ENCODE results near the gene HES1.

Gene HES1

DNA sequence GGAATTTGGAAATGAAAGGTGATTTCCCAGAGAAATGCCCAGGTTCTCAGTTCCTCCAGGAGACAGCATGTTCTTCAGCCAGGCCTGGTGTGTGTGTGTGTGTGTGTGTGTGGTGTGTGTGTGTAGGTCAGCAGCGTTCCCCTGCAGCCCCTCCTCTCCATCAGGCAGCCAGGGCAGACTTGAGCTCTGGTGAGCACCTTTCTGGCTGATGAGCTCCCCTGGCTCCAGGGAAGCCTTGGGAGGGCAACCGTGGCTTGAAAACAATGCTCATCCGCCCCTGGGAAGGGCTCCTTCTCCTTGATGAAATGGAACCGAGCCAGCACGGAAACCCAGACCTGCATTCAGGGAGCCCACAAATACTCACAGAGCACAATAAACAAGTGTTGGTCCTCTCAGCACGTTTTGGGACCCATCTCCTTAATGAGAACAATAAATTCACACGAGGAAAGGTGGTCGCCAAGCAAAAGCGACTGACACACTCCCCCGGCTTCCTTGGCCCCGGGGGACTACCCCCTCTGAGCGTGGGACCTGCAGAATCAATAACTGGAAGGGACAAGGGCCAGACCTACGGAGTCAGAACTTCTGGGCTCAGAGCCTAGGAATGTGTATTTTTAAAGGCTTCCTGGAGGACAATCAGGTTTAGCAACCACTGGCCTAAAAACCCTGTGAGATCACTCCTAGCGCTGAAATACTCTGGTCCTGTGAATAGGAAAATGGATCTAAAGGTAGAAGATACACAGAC is 38.6 kb upstream of the HES1 start:
- DNase-seq (ENCODE audit: low read depth) = peak; percentile 64
- TF ChIP-seq, protein P1, sequence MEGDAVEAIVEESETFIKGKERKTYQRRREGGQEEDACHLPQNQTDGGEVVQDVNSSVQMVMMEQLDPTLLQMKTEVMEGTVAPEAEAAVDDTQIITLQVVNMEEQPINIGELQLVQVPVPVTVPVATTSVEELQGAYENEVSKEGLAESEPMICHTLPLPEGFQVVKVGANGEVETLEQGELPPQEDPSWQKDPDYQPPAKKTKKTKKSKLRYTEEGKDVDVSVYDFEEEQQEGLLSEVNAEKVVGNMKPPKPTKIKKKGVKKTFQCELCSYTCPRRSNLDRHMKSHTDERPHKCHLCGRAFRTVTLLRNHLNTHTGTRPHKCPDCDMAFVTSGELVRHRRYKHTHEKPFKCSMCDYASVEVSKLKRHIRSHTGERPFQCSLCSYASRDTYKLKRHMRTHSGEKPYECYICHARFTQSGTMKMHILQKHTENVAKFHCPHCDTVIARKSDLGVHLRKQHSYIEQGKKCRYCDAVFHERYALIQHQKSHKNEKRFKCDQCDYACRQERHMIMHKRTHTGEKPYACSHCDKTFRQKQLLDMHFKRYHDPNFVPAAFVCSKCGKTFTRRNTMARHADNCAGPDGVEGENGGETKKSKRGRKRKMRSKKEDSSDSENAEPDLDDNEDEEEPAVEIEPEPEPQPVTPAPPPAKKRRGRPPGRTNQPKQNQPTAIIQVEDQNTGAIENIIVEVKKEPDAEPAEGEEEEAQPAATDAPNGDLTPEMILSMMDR (IDR thresholded peaks at IDR 0.05; ENCODE audit: control insufficient read depth, extremely low read depth, insufficient read depth) = no peak
- H3K4me3 ChIP-seq (ENCODE audit: low read depth, low read length) = no peak overlapping the region

DNA sequence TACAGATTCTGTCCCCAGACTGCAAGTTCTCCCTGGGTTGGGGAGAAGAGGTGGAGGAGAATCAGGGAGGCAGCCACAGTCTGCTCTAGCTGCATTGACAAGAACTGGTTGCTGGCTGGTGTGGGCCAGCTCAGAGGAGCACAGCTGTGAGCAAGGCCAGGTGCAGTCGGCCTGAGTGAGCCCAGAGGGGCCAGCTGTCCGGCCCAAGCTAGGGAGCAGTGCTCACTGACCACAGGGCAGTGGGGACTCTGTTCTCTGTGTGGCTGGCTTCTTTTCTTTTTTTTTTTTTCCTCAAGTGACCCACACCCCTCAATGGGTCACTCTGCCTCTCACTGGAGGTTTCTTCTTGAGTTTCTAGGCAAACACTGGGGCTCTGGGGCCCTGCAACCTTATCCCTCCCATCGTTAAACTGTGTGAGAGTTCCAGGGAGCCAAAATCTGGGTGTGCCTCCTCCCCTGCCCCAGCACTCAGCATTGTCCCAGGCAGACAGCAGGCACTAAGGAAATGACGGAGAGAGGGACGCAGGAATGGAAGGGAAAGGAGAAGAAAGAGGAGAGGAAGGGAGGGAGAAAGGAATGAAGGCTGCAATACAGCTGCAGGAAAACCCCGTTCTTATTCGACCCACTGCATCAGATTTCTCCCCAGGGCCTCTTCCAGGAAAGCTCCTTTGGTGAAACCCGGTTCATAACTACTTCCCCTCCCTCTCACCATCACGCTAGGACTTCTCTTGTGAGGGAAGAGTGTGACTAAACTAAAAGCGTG is 37.7 kb upstream of the HES1 start:
- H3K4me3 ChIP-seq (ENCODE audit: low read depth, low read length) = no peak overlapping the region
- TF ChIP-seq, protein P1 (IDR thresholded peaks at IDR 0.05; ENCODE audit: control insufficient read depth, extremely low read depth, insufficient read depth) = no peak
- DNase-seq (ENCODE audit: low read depth) = no peak

DNA sequence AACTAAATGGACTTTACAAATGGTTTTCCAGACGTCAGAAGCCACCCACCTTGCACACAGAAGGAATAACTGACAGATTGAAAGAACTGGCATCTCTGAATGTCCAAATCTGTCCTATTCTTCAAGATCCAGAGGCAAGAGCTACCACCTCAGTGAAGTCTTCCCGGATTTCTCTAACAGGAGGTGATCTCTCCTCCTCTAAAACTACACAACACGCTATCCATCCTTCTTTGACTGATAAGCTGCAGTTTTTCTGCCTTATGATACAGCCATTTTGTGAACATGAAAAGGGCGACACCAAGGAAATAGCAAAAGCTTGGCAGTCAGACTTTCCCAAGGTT is 37.1 kb upstream of the HES1 start:
- no peak overlapping the region for H3K4me3 ChIP-seq (ENCODE audit: low read depth, low read length)
- no peak for DNase-seq (ENCODE audit: low read depth)
- TF ChIP-seq, protein P1 (IDR thresholded peaks at IDR 0.05; ENCODE audit: control insufficient read depth, extremely low read depth, insufficient read depth) = no peak

DNA sequence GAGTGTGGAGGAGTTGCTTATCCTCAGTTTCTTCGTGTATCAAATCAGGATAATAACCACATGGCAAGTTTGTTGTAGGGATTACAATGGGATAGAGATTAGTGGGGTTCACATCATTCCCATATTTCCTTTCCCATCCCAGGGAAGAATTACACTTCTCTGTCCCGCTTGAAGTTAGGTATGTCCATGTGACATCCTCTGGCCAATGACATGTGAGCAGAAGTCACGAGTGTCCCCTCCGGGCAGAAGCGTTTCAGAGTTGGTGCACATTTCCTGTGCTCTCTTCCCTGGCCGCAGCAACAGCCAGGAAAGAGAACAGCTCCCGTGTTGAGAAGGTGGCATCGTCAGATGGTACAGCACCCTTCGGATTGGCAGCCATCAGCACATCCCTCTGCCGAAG is 36.7 kb upstream of the HES1 start:
- TF ChIP-seq, protein P1 (IDR thresholded peaks at IDR 0.05; ENCODE audit: control insufficient read depth, extremely low read depth, insufficient read depth) = no peak
- H3K4me3 ChIP-seq (ENCODE audit: low read depth, low read length) = no peak overlapping the region

DNA sequence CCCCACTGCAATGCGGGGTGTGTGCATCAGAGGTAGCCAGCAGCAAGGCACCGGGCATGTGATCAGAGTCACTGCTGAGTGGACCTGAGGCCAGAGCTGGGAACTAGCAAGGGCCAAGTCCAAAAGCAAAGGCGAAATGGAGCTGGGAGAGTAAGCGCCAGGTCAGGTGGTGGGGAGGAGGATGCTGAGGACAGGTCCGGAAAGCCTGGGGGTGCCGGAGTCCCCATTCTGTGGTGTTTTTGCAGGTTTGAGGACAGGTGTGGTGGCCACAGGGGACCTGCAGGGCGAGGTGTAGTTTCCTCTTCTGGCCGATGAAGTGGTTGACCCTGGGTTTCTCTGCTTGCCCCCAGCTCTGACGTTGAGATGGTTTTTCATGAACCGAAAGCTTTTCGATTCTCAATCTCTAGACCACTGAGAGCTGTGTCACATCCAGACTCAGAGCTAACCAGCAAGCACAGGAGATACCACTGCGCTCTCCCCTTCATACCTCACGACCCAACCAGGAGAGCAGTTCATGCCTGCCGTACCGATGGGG is 35.0 kb upstream of the HES1 start:
- no peak for DNase-seq (ENCODE audit: low read depth)
- TF ChIP-seq, protein P1 (IDR thresholded peaks at IDR 0.05; ENCODE audit: control insufficient read depth, extremely low read depth, insufficient read depth) = no peak

More for the DNA sequence above, 36.7 kb upstream of the HES1 start:
- DNase-seq (ENCODE audit: low read depth) = no peak

DNA sequence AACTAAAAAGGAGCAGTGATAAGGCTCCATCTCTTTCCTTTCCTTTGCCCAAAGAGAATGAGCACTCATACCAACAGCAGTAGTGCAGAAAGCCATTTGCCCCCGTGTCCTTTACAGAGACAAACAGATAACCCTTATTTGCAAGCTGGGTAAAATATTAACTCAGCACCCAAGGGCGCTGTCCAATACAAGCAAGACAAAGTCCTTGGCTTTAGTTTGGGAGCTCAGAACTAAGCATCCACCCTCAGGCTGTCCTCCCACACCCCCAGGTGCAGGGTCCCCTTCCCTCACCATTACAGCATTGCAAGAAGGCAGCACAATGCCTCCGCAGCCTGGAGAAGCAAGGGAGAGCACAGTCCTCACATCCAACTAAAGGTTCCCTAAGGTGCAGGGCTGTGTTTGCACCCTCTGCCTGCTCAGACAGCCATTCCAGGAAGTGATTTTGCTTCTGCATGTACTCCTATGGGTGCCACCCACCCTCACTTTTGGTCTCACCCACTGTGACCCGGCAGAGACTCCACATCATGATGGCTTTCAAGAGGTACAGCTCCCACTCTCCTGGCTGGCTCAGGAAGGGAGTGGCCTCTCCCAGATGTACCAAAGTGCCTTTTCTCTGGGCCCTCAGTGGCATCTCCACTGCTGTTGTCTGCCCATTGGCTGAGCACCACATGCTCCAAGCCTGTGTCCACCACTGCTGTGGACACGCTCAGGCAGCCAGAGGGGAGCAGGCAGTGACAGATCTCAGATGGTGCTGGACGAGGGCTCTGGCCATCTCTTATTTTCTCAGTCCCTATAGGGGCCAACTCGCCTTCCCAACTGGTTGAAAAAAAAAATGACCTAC is 34.1 kb upstream of the HES1 start:
- DNase-seq (ENCODE audit: low read depth) = no peak
- H3K4me3 ChIP-seq (ENCODE audit: low read depth, low read length) = no peak overlapping the region

More for the DNA sequence above, 35.0 kb upstream of the HES1 start:
- no peak overlapping the region for H3K4me3 ChIP-seq (ENCODE audit: low read depth, low read length)

More for the DNA sequence above, 34.1 kb upstream of the HES1 start:
- TF ChIP-seq, protein P1 (IDR thresholded peaks at IDR 0.05; ENCODE audit: control insufficient read depth, extremely low read depth, insufficient read depth) = no peak
